DOHH2 (cell line): Measurements from ENCODE around the gene TSHZ1.

ENCODE experiments used
- H3F3A ChIP-seq: fragments of 200-600 bp; sonication (generic), shearing (Covaris generic); 2 replicates; pipeline ENCODE4 v1.6.0; 2016; ENCODE audit warnings: antibody characterized with exemption, mild to moderate bottlenecking; ENCODE audit not compliant: control insufficient read depth, insufficient read depth
- H3K27ac ChIP-seq: fragments of 200-600 bp; sonication (generic); 2 replicates; pipeline ENCODE4 v1.5.1; 2014; ENCODE audit warnings: low read depth, mild to moderate bottlenecking, low read length, moderate library complexity
- H3K27me3 ChIP-seq: fragments of 200-600 bp; sonication (generic); 2 replicates; pipeline ENCODE4 v1.6.1; 2014; ENCODE audit warnings: mild to moderate bottlenecking, low read length, mixed read lengths; ENCODE audit not compliant: control insufficient read depth
- H3K36me3 ChIP-seq: fragments of 200-600 bp; sonication (generic); 2 replicates; pipeline ENCODE4 v1.6.1; 2014; ENCODE audit warnings: mild to moderate bottlenecking, low read length, moderate library complexity, mixed read lengths; ENCODE audit not compliant: control insufficient read depth
- H3K4me1 ChIP-seq: fragments of 200-600 bp; sonication (generic); 2 replicates; pipeline ENCODE4 v1.6.1; 2014; ENCODE audit warnings: mild to moderate bottlenecking, low read length, mixed read lengths; ENCODE audit not compliant: control insufficient read depth
- H3K4me2 ChIP-seq: fragments of 200-600 bp; sonication (generic); 2 replicates; pipeline ENCODE4 v1.6.0; 2014; ENCODE audit warnings: mild to moderate bottlenecking, low read length, moderate library complexity
- H3K4me3 ChIP-seq: fragments of 200-600 bp; sonication (generic); 2 replicates; pipeline ENCODE4 v1.5.1; 2014; ENCODE audit warnings: mild to moderate bottlenecking, low read length, mixed read lengths
- H3K79me2 ChIP-seq: fragments of 200-600 bp; sonication (generic); 2 replicates; pipeline ENCODE4 v1.6.1; 2014; ENCODE audit warnings: mild to moderate bottlenecking, low read length, mixed read lengths; ENCODE audit not compliant: control insufficient read depth
- H3K9me2 ChIP-seq: fragments of 200-600 bp; sonication (generic); replicated peaks from 2 replicates; pipeline ENCODE4 v1.6.1; 2014; ENCODE audit warnings: mild to moderate bottlenecking, low read length, mixed read lengths; ENCODE audit not compliant: control insufficient read depth
- H3K9me3 ChIP-seq: fragments of 200-600 bp; sonication (generic); 2 replicates; pipeline ENCODE4 v1.6.1; 2014; ENCODE audit warnings: antibody characterized with exemption, low read length, mixed read lengths; ENCODE audit not compliant: control insufficient read depth, insufficient read depth
- H4K20me1 ChIP-seq: fragments of 200-600 bp; sonication (generic); 2 replicates; pipeline ENCODE4 v1.6.0; 2014; ENCODE audit warnings: low read depth, mild to moderate bottlenecking, antibody characterized with exemption, low read length, moderate library complexity; ENCODE audit not compliant: control insufficient read depth, insufficient read depth
- EZH2phosphoT487 ChIP-seq: fragments of 200-600 bp; sonication (generic); IDR thresholded peaks from 2 replicates; pipeline ENCODE4 v1.6.1; 2017; ENCODE audit warnings: borderline replicate concordance, mild to moderate bottlenecking, antibody characterized with exemption, low read length, moderate library complexity, mixed read lengths
- TF ChIP-seq, protein P1 (sequence below): fragments of 200-600 bp; sonication (generic); IDR thresholded peaks from one replicate; pipeline ENCODE4 v1.5.1; 2014; ENCODE audit warnings: antibody characterized with exemption, mild to moderate bottlenecking, low read depth, low read length; ENCODE audit not compliant: poor library complexity, severe bottlenecking

TSHZ1 gene

DNA sequence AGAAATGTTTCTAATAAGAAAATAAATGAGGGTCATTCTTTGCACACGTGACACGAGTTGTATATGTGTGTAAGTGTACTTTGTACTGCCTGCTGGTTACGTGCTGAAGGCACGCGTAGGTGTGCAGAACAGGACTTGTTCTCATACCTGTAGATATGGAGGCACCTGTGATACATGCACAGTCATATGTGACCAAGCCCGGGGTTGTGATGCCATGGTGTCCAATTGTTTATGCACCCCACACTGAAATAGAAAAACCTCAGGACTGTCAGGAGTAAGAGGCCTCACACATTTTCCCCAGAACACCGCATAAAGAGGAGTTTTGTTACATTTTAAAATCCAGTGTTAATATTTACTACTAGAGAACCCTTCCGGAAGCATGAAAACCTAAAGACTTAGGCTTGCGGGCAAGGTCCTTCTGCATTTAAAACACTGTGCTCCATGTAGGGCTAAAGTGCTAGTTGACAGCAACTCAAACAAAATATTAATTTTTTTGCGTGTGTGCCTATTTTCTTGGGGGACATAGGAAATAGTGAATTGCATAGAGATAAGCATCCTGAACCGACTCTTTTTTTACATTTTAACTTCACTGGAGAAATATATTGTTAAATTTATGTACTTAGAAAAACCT, 9.3 kb downstream of the TSHZ1 start:
- Histone ChIP-seq H3K9me3 (no peaks in the 10 kb centered on the region), H3K9me2 (no peaks in the 10 kb centered on the region), H3K4me2 (no peak overlapping the region), H3K4me1 (peaks cover 18% of the 10 kb centered on the region), H3K36me3 (peaks cover 4% of the 10 kb centered on the region; the same call in 1 of the 2 replicates), H3K27ac (no peak overlapping the region), H3F3A (no peaks in the 10 kb centered on the region), H3K4me3 (no peak overlapping the region), H3K27me3 (no peaks in the 10 kb centered on the region), H3K79me2 (peaks cover 89% of the 10 kb centered on the region), H4K20me1 (no peaks in the 10 kb centered on the region)
- no peak for TF ChIP-seq EZH2phosphoT487
- TF ChIP-seq, protein P1, sequence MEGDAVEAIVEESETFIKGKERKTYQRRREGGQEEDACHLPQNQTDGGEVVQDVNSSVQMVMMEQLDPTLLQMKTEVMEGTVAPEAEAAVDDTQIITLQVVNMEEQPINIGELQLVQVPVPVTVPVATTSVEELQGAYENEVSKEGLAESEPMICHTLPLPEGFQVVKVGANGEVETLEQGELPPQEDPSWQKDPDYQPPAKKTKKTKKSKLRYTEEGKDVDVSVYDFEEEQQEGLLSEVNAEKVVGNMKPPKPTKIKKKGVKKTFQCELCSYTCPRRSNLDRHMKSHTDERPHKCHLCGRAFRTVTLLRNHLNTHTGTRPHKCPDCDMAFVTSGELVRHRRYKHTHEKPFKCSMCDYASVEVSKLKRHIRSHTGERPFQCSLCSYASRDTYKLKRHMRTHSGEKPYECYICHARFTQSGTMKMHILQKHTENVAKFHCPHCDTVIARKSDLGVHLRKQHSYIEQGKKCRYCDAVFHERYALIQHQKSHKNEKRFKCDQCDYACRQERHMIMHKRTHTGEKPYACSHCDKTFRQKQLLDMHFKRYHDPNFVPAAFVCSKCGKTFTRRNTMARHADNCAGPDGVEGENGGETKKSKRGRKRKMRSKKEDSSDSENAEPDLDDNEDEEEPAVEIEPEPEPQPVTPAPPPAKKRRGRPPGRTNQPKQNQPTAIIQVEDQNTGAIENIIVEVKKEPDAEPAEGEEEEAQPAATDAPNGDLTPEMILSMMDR = no peak

DNA sequence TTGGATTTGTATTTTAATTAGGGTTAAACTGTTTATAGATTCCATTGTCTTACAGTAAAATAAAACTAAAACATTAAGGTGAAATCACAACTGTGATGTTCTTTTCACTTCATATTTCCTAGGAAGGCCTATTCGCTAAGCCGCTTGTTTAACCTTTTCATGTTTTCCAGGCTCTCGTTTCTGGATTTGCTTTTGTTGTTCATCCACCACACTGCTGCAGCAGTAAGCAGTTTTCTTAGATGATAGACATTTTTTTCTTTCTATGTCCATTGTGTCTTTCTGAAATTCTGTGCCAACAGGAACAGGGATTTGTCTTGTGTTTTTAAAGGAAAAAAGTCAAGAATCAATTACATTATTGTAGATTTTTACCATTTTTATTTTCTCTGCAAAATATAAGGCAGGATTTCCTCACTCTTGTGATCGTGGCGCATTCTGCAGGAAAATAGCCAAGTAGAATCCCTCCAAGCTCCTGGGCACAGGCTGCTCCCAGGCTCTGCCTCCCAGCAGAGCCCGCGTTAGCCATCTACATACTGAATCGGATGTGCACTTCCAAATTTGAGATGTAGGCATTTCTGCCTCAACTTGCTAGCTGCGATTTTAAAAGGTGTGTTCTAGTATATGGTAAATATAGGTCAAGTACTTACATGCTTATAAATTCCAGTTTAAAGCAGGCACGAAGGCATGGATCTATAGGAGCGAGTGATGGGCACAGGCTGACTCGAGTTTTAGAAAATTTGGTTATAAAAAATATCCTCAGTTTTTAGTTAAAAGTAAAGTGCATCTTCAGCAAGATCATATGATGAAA, 10.2 kb downstream of the TSHZ1 start:
- no peak overlapping the region for H3K27ac ChIP-seq
- H3K9me2 ChIP-seq = no peaks in the 10 kb centered on the region
- no peak overlapping the region for H3K4me2 ChIP-seq
- TF ChIP-seq, protein P1 = no peak
- no peak for TF ChIP-seq EZH2phosphoT487
- peaks cover 88% of the 10 kb centered on the region for H3K79me2 ChIP-seq
- no peak overlapping the region for H3K4me3 ChIP-seq
- peaks cover 9% of the 10 kb centered on the region for H3K4me1 ChIP-seq
- no peaks in the 10 kb centered on the region for H3K36me3 ChIP-seq
- no peaks in the 10 kb centered on the region for H4K20me1 ChIP-seq
- H3F3A ChIP-seq = no peaks in the 10 kb centered on the region
- no peaks in the 10 kb centered on the region for H3K9me3 ChIP-seq
- H3K27me3 ChIP-seq = no peaks in the 10 kb centered on the region

DNA sequence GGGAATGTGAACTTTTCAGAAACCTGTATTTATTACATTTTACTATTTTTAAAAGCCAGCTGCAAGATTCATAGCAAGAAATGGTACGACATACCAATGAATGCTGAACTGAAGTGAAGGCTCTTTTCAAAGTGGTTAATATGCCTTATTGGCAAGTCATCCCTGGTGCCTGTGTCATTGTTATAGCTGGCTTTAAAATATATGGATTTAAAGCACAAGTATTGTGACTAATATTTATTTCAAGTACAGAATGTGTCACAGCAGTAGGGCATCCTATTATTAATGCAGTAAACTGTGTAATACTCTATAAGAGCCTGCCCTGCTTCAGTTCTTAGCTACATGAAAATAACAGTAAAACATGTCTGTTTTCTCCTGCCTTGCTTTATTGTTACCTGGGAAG, 10.8 kb downstream of the TSHZ1 start:
- Histone ChIP-seq H3F3A (no peaks in the 10 kb centered on the region), H3K4me1 (peaks cover 2% of the 10 kb centered on the region), H3K79me2 (peaks cover 89% of the 10 kb centered on the region), H3K36me3 (no peaks in the 10 kb centered on the region), H3K9me3 (no peaks in the 10 kb centered on the region), H3K4me2 (no peak overlapping the region), H3K27me3 (no peaks in the 10 kb centered on the region), H3K4me3 (no peak overlapping the region), H3K27ac (no peak overlapping the region), H4K20me1 (no peaks in the 10 kb centered on the region), H3K9me2 (no peaks in the 10 kb centered on the region)
- no peak for TF ChIP-seq EZH2phosphoT487
- TF ChIP-seq, protein P1 = no peak
